Measurements from ENCODE around the gene GPRC5A. TPM values are rescaled to one million over a fixed set of nuclear protein-coding genes. Genes with fewer than 3 reads are reported as not detected.

Gene GPRC5A
- total and polyA plus RNA-seq, 10 of the 15 experiments (the other 5 are each of a cell fraction or from before 2014, with no cell fraction given), result 0.10 to 2.8 (median 1.1) TPM

DNA sequence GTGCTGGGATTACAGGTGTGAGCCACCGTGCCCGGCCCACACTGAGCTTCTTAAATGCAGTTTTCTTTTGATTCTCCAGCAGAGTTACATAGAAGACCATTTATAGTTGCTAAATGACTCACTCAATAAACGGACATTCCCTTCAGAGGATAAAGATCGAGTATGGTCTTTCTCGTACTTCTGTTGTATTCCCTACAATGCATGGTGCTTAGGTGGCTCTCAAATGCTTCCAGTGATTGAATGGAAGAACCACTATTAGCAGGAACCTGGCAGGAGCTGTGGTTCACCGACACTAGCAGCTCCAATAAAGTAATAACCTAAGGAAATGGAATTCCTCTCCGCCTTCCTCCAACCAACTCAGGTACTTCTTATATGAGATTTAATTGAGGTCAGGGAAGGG is 3.9 kb upstream of the GPRC5A start (continued):
- TF ChIP-seq PBX3 (IDR thresholded peaks at IDR 0.05; ENCODE audit: insufficient replicate concordance, low read depth, low read length) (no peak), KDM1A (IDR thresholded peaks at IDR 0.05; ENCODE audit: borderline replicate concordance) (no peak), GABPA (IDR thresholded peaks at IDR 0.05; ENCODE audit: low read depth) (no peak)

- CTCF ChIA-PET, result no interaction called here
- POLR2A ChIA-PET, result no interaction called here
- in situ Hi-C loops (cut with MboI), result no loop called here
- ATAC-seq (no peak), FAIRE-seq (no peak), DNase-seq (ENCODE audit: low read depth, low spot score) (no peak)
- Histone ChIP-seq H3K27me3 (replicated peaks in 1 of 2; ENCODE audit: control insufficient read depth in 2 of 2, insufficient read depth in 2 of 2, low read length in 1 of 2) (peaks cover 12% of the 10 kb centered on the region in 2 experiments), H3K4me3 (no peak overlapping the region), H3K36me3 (ENCODE audit: control insufficient read depth in 2 of 2, insufficient read depth in 2 of 2, low read length in 1 of 2) (no peaks in the 10 kb centered on the region), H4K20me1 (ENCODE audit: control insufficient read depth, insufficient read depth) (no peaks in the 10 kb centered on the region), H3K9me3 (replicated peaks; ENCODE audit: control insufficient read depth, insufficient read depth, low read length) (no peaks in the 10 kb centered on the region), H3K27ac (ENCODE audit: control insufficient read depth, insufficient read depth) (no peak overlapping the region), H3K4me1 (ENCODE audit: control insufficient read depth, insufficient read depth, low read length) (no peaks in the 10 kb centered on the region; the same call in 1 of the 2 replicates), H3K9ac (ENCODE audit: control insufficient read depth, insufficient read depth, low read length) (no peak overlapping the region), H2AFZ (ENCODE audit: control insufficient read depth, low read depth, low read length) (no peak overlapping the region), H3K79me2 (ENCODE audit: control insufficient read depth, insufficient read depth, low read length) (no peaks in the 10 kb centered on the region), H3K4me2 (ENCODE audit: control insufficient read depth, insufficient read depth) (no peak overlapping the region)
- intact Hi-C loops (cut with micrococcal nuclease; ENCODE audit: unreplicated experiment), result no loop called here
- BruUV-seq (replicated peaks), result no TSS peak
- RAD21 ChIA-PET (ENCODE audit: unreplicated experiment), result no interaction called here
- SMC1A ChIA-PET (ENCODE audit: uncharacterized antibody, unreplicated experiment), result no interaction called here
- WGBS (ENCODE audit: insufficient coverage, insufficient replicate concordance, low lambda C conversion rate, missing lambda C conversion rate), result 65% methylated on average over 5 of the region's 5 CpGs
- TF ChIP-seq CBFB (IDR thresholded peaks at IDR 0.05; ENCODE audit: low read depth) (no peak), GATAD2B (conservative IDR thresholded peaks at IDR 0.05; ENCODE audit: low read depth) (no peak), ZZZ3 (IDR thresholded peaks at IDR 0.05; ENCODE audit: control insufficient read depth, insufficient read length, low read depth) (no peak), SREBF2 (IDR thresholded peaks at IDR 0.05; ENCODE audit: low read length) (no peak), IRF3 (IDR thresholded peaks at IDR 0.05) (no peak), IKZF2 (IDR thresholded peaks at IDR 0.05) (no peak), CHD1 (IDR thresholded peaks at IDR 0.05; ENCODE audit: low read depth, low read length) (no peak), ZNF384 (IDR thresholded peaks at IDR 0.05; ENCODE audit: borderline replicate concordance, low read depth, low read length) (no peak), FOXM1 (IDR thresholded peaks at IDR 0.05; ENCODE audit: low read depth, low read length) (no peak), TCF7 (IDR thresholded peaks at IDR 0.05; ENCODE audit: borderline replicate concordance) (no peak), IRF4 (IDR thresholded peaks at IDR 0.05; ENCODE audit: low read depth, low read length) (no peak), PAX5 (IDR thresholded peaks at IDR 0.05; ENCODE audit: borderline replicate concordance, low read depth, low read length) (no peak), POLR2AphosphoS5 (IDR thresholded peaks at IDR 0.05; ENCODE audit: low read length) (no peak)
- TF ChIP-seq, protein P1, sequence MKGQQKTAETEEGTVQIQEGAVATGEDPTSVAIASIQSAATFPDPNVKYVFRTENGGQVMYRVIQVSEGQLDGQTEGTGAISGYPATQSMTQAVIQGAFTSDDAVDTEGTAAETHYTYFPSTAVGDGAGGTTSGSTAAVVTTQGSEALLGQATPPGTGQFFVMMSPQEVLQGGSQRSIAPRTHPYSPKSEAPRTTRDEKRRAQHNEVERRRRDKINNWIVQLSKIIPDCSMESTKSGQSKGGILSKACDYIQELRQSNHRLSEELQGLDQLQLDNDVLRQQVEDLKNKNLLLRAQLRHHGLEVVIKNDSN (IDR thresholded peaks at IDR 0.05; ENCODE audit: borderline replicate concordance, extremely low read length, insufficient read depth, low read depth, low read length), result no peak
- TF ChIP-seq, protein P2, sequence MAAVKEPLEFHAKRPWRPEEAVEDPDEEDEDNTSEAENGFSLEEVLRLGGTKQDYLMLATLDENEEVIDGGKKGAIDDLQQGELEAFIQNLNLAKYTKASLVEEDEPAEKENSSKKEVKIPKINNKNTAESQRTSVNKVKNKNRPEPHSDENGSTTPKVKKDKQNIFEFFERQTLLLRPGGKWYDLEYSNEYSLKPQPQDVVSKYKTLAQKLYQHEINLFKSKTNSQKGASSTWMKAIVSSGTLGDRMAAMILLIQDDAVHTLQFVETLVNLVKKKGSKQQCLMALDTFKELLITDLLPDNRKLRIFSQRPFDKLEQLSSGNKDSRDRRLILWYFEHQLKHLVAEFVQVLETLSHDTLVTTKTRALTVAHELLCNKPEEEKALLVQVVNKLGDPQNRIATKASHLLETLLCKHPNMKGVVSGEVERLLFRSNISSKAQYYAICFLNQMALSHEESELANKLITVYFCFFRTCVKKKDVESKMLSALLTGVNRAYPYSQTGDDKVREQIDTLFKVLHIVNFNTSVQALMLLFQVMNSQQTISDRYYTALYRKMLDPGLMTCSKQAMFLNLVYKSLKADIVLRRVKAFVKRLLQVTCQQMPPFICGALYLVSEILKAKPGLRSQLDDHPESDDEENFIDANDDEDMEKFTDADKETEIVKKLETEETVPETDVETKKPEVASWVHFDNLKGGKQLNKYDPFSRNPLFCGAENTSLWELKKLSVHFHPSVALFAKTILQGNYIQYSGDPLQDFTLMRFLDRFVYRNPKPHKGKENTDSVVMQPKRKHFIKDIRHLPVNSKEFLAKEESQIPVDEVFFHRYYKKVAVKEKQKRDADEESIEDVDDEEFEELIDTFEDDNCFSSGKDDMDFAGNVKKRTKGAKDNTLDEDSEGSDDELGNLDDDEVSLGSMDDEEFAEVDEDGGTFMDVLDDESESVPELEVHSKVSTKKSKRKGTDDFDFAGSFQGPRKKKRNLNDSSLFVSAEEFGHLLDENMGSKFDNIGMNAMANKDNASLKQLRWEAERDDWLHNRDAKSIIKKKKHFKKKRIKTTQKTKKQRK (IDR thresholded peaks at IDR 0.05; ENCODE audit: low read depth, low read length), result no peak
Measured at GRCh38 chr12:12889701-12890100, 1.7 kb upstream of the GPRC5A start.

All from GM12878 (cell line).